Neural cell (in vitro differentiated cells): ENCODE measurements around the gene THEM4. TPM values are rescaled to one million over a fixed set of nuclear protein-coding genes. Genes with fewer than 3 reads are reported as not detected.

Experiments
- H2AFZ ChIP-seq: fragments of 200-600, 300-800 bp; sonication (generic), shearing (Covaris generic); 2 replicates; pipeline ENCODE4 v1.6.0; 2014; ENCODE audit warnings: low read depth, mild to moderate bottlenecking, antibody characterized with exemption, low read length, moderate library complexity
- H3F3A ChIP-seq: fragments of 200-600 bp; shearing (Covaris generic); 2 replicates; pipeline ENCODE4 v1.6.1; 2016; ENCODE audit warnings: mild to moderate bottlenecking, moderate library complexity, mixed read lengths, antibody characterized with exemption, low read length; ENCODE audit not compliant: insufficient read depth, poor library complexity, severe bottlenecking
- H3K27ac ChIP-seq: fragments of 200-600, 300-800 bp; sonication (generic), shearing (Covaris generic); 2 replicates; pipeline ENCODE4 v1.5.1; 2014; ENCODE audit warnings: mild to moderate bottlenecking, low read length, moderate library complexity
- H3K27me3 ChIP-seq: fragments of 300-800, 200-600 bp; sonication (generic), shearing (Covaris generic); 2 replicates; pipeline ENCODE4 v1.6.0; 2014; ENCODE audit warnings: mild to moderate bottlenecking, low read depth, low read length, moderate library complexity; ENCODE audit not compliant: insufficient read depth
- H3K36me3 ChIP-seq: fragments of 300-800, 200-600 bp; sonication (generic), shearing (Covaris generic); 2 replicates; pipeline ENCODE4 v1.5.1; 2014; ENCODE audit warnings: mild to moderate bottlenecking, antibody characterized with exemption, low read length, moderate library complexity; ENCODE audit not compliant: insufficient read depth
- H3K4me2 ChIP-seq: fragments of 300-800, 200-600 bp; sonication (generic), shearing (Covaris generic); 2 replicates; pipeline ENCODE4 v1.6.0; 2014; ENCODE audit warnings: mild to moderate bottlenecking, low read length
- H3K4me3 ChIP-seq: fragments of 300-800, 200-600 bp; sonication (generic), shearing (Covaris generic); 2 replicates; pipeline ENCODE4 v1.5.1; 2014; ENCODE audit warnings: mild to moderate bottlenecking, low read length, moderate library complexity
- H3K79me2 ChIP-seq: fragments of 200-600 bp; shearing (Covaris generic); replicated peaks from 2 replicates; pipeline ENCODE4 v1.6.0; 2014; ENCODE audit warnings: mild to moderate bottlenecking, low read length, moderate library complexity; ENCODE audit not compliant: insufficient read depth
- H3K9ac ChIP-seq: fragments of 300-800, 200-600 bp; sonication (generic), shearing (Covaris generic); 2 replicates; pipeline ENCODE4 v1.6.1; 2016; ENCODE audit warnings: mild to moderate bottlenecking, low read length, mixed read lengths
- H3K9me2 ChIP-seq: fragments of 200-600 bp; shearing (Covaris generic); 2 replicates; pipeline ENCODE4 v1.6.1; 2016; ENCODE audit warnings: mild to moderate bottlenecking, low read length, mixed read lengths; ENCODE audit not compliant: insufficient read depth
- H3K9me3 ChIP-seq: fragments of 200-600, 300-800 bp; sonication (generic), shearing (Covaris generic); 2 replicates; pipeline ENCODE4 v1.6.1; 2016; ENCODE audit warnings: mild to moderate bottlenecking, mixed run types, low read length, moderate library complexity, mixed read lengths
- H4K20me1 ChIP-seq: fragments of 200-600 bp; shearing (Covaris generic); 2 replicates; pipeline ENCODE4 v1.6.1; 2016; ENCODE audit warnings: mild to moderate bottlenecking, mixed run types; ENCODE audit not compliant: insufficient read depth
- EP300 ChIP-seq: fragments of 450-650 bp; conservative IDR thresholded peaks from 2 replicates; pipeline ENCODE4 v1.6.1; 2014; ENCODE audit warnings: antibody characterized with exemption, mild to moderate bottlenecking, moderate library complexity; ENCODE audit not compliant: poor library complexity, severe bottlenecking
- EZH2 ChIP-seq: fragments of 200-600, 300-800 bp; shearing (Covaris generic), sonication (generic); IDR thresholded peaks from 2 replicates; pipeline ENCODE4 v1.6.1; 2014; ENCODE audit warnings: antibody characterized with exemption, low read length, borderline replicate concordance, mild to moderate bottlenecking; ENCODE audit not compliant: insufficient read depth, poor library complexity, severe bottlenecking
- MXI1 ChIP-seq: fragments of 450-650 bp; conservative IDR thresholded peaks from 2 replicates; pipeline ENCODE4 v1.6.1; 2014; ENCODE audit warnings: antibody characterized with exemption, mild to moderate bottlenecking; ENCODE audit not compliant: poor library complexity, severe bottlenecking
- POLR2AphosphoS5 ChIP-seq: IDR thresholded peaks from 2 replicates; pipeline ENCODE4 v1.6.1; 2012
- RAD21 ChIP-seq: fragments of 450-650 bp; conservative IDR thresholded peaks from 2 replicates; pipeline ENCODE4 v1.6.1; 2014; ENCODE audit warnings: antibody characterized with exemption, mild to moderate bottlenecking, moderate library complexity
- SMC3 ChIP-seq: fragments of 450-650 bp; conservative IDR thresholded peaks from 2 replicates; pipeline ENCODE4 v1.6.1; 2014; ENCODE audit warnings: antibody characterized with exemption, mild to moderate bottlenecking, moderate library complexity; ENCODE audit not compliant: poor library complexity
- TAF1 ChIP-seq: IDR thresholded peaks from 2 replicates; pipeline ENCODE4 v1.6.1; 2012; ENCODE audit warnings: low read depth
- polyA plus RNA-seq: library from polyadenylated mRNA; depleted of rRNA; stranded (reverse); fragments of >200 nt; gene quantifications from 2 replicates; pipeline ENCODE4 v1.2.3, GENCODE V29; 2014
- TF ChIP-seq, protein P1 (sequence below): IDR thresholded peaks from 2 replicates; pipeline ENCODE4 v1.6.1; 2012; ENCODE audit warnings: borderline replicate concordance
- TF ChIP-seq, protein P2 (sequence below): fragments of 450-650 bp; IDR thresholded peaks from 2 replicates; pipeline ENCODE4 v1.5.1; 2014; ENCODE audit warnings: antibody characterized with exemption, mild to moderate bottlenecking, moderate library complexity; ENCODE audit not compliant: poor library complexity, severe bottlenecking

THEM4 gene
- polyA plus RNA-seq, 1 donor from 2014 or later = 11.3 TPM

DNA sequence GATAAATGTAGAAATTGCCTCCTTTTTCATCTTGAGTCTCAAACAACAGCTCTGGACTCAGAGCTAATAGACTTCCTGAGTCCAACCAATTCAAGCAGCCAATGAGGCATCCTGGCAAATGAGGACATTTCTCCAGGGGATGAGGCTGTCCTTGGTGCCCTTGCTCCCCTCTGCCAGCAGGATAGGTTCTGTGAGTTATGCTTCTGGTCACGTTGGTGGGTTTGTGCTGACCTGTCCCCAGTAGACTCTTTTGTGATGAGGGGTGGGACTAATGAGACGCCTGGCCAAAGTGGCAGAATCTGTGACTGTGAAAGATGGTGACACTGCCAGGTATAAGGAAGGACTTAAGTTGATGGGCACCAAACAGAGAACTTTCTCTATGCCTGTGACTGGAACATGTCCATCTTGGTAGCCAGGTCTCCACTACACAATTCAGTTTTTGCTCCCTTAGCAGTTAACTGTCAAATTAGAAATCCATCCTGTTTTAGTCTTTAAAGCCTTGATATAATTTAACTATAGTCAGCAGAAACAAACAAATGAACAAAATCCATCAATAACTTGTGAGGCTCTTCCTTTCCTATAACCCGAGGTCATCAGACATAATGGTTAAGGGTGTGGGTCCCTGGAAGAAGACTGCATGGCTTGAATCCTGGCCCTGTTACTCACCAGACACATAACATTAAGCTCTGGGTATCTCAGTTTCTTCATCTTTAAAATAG is 35.7 kb upstream of the THEM4 start:
- Histone ChIP-seq H3K27ac (no peak overlapping the region), H3K9ac (no peak overlapping the region), H3K27me3 (no peaks in the 10 kb centered on the region)

DNA sequence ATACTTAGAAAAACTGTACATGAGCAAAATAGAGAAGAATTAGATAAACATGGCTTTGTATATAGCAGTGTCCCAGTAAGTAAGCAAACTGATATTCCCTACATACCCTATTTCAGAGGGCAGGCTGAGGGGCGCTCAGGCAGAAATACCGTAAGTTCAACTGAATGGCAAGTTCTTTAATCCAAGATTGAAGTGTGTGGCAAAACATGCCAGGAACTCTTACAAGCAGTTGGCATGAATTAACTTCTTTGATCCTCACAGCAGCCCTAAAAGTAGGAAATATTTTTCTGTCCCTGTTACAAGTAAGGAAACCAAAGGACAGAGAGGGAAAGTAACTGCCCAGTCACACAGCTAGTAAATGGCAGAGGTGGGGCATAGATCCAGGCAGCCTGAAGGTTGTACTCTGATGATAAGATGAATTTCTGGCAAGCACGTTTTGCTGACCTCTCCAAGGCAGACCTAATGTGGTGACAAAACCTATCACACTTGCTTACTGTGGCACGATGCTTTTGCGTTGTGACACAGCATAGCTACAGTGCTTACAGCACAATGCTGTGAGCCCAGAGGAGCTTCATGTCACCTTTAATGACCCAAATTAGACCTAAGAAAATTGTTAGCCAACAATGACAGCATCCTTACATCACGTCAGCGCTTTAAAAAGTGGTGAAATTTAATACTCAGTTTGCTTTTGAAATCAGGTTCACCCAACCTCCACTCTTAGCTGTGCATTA is 35.0 kb upstream of the THEM4 start:
- no peaks in the 10 kb centered on the region for H3F3A ChIP-seq
- H3K9ac ChIP-seq = no peak overlapping the region
- H3K27ac ChIP-seq = no peak overlapping the region
- no peaks in the 10 kb centered on the region for H3K9me2 ChIP-seq
- TF ChIP-seq, protein P1, sequence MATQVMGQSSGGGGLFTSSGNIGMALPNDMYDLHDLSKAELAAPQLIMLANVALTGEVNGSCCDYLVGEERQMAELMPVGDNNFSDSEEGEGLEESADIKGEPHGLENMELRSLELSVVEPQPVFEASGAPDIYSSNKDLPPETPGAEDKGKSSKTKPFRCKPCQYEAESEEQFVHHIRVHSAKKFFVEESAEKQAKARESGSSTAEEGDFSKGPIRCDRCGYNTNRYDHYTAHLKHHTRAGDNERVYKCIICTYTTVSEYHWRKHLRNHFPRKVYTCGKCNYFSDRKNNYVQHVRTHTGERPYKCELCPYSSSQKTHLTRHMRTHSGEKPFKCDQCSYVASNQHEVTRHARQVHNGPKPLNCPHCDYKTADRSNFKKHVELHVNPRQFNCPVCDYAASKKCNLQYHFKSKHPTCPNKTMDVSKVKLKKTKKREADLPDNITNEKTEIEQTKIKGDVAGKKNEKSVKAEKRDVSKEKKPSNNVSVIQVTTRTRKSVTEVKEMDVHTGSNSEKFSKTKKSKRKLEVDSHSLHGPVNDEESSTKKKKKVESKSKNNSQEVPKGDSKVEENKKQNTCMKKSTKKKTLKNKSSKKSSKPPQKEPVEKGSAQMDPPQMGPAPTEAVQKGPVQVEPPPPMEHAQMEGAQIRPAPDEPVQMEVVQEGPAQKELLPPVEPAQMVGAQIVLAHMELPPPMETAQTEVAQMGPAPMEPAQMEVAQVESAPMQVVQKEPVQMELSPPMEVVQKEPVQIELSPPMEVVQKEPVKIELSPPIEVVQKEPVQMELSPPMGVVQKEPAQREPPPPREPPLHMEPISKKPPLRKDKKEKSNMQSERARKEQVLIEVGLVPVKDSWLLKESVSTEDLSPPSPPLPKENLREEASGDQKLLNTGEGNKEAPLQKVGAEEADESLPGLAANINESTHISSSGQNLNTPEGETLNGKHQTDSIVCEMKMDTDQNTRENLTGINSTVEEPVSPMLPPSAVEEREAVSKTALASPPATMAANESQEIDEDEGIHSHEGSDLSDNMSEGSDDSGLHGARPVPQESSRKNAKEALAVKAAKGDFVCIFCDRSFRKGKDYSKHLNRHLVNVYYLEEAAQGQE = no peak
- TF ChIP-seq EP300 (peak; percentile 69), POLR2AphosphoS5 (peak; percentile 45)
- no peaks in the 10 kb centered on the region for H3K9me3 ChIP-seq
- no peak overlapping the region for H3K4me3 ChIP-seq
- H3K27me3 ChIP-seq = no peaks in the 10 kb centered on the region
- H3K36me3 ChIP-seq = no peaks in the 10 kb centered on the region
- H3K4me2 ChIP-seq = no peak overlapping the region
- no peaks in the 10 kb centered on the region for H4K20me1 ChIP-seq
- no peak overlapping the region for H2AFZ ChIP-seq
- no peaks in the 10 kb centered on the region for H3K79me2 ChIP-seq

More for the DNA sequence above, 35.7 kb upstream of the THEM4 start:
- no peak overlapping the region for H3K4me3 ChIP-seq
- H3F3A ChIP-seq = no peaks in the 10 kb centered on the region
- TF ChIP-seq, protein P2, sequence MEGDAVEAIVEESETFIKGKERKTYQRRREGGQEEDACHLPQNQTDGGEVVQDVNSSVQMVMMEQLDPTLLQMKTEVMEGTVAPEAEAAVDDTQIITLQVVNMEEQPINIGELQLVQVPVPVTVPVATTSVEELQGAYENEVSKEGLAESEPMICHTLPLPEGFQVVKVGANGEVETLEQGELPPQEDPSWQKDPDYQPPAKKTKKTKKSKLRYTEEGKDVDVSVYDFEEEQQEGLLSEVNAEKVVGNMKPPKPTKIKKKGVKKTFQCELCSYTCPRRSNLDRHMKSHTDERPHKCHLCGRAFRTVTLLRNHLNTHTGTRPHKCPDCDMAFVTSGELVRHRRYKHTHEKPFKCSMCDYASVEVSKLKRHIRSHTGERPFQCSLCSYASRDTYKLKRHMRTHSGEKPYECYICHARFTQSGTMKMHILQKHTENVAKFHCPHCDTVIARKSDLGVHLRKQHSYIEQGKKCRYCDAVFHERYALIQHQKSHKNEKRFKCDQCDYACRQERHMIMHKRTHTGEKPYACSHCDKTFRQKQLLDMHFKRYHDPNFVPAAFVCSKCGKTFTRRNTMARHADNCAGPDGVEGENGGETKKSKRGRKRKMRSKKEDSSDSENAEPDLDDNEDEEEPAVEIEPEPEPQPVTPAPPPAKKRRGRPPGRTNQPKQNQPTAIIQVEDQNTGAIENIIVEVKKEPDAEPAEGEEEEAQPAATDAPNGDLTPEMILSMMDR = no peak
- TF ChIP-seq TAF1 (no peak), MXI1 (no peak), EZH2 (no peak), EP300 (no peak), POLR2AphosphoS5 (no peak), RAD21 (no peak), SMC3 (no peak)
- TF ChIP-seq, protein P1 = no peak
- H4K20me1 ChIP-seq = no peaks in the 10 kb centered on the region
- no peaks in the 10 kb centered on the region for H3K9me2 ChIP-seq
- no peak overlapping the region for H2AFZ ChIP-seq
- H3K36me3 ChIP-seq = no peaks in the 10 kb centered on the region
- H3K79me2 ChIP-seq = no peaks in the 10 kb centered on the region
- H3K9me3 ChIP-seq = no peaks in the 10 kb centered on the region
- no peak overlapping the region for H3K4me2 ChIP-seq
